ENCODE measurements around the gene ARHGEF1.

DNA sequence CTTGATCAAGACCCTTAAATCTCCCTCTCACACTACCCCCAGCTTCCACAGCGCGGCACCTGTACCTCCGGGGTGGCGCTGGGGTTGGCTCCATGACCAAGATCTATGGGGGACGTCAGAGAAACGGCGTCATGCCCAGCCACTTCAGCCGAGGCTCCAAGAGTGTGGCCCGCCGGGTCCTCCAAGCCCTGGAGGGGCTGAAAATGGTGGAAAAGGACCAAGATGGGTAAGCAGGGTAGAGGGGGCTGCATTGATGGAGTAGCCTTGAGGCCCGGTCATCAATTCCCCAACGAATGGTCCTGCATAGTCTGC, 14.0 kb upstream of the ARHGEF1 start:
- TF ChIP-seq, protein P1, sequence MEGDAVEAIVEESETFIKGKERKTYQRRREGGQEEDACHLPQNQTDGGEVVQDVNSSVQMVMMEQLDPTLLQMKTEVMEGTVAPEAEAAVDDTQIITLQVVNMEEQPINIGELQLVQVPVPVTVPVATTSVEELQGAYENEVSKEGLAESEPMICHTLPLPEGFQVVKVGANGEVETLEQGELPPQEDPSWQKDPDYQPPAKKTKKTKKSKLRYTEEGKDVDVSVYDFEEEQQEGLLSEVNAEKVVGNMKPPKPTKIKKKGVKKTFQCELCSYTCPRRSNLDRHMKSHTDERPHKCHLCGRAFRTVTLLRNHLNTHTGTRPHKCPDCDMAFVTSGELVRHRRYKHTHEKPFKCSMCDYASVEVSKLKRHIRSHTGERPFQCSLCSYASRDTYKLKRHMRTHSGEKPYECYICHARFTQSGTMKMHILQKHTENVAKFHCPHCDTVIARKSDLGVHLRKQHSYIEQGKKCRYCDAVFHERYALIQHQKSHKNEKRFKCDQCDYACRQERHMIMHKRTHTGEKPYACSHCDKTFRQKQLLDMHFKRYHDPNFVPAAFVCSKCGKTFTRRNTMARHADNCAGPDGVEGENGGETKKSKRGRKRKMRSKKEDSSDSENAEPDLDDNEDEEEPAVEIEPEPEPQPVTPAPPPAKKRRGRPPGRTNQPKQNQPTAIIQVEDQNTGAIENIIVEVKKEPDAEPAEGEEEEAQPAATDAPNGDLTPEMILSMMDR (optimal IDR thresholded peaks at IDR 0.05 in 1 of 3, IDR thresholded peaks at IDR 0.05 in 1 of 3, conservative IDR thresholded peaks at IDR 0.05 in 1 of 3; ENCODE audit: extremely low read depth in 1 of 3, insufficient read depth in 2 of 3, low read length in 3 of 3) = no peak
- no peak for TF ChIP-seq EZH2 (IDR thresholded peaks at IDR 0.05; ENCODE audit: low read length)
